K562 treated with DMSO at 1 percent for 4 hours (cell line): ENCODE data around the gene CDHR5. TPM values are rescaled to one million over a fixed set of nuclear protein-coding genes. Genes with fewer than 3 reads are reported as not detected.

Experiments used
- total RNA-seq: library from RNA; unstranded; fragments of 300-600 nt; gene quantifications from 2 replicates; pipeline ENCODE4 v1.2.3, GENCODE V29; 2022; ENCODE audit not compliant: insufficient read depth

CDHR5 gene, protein sequence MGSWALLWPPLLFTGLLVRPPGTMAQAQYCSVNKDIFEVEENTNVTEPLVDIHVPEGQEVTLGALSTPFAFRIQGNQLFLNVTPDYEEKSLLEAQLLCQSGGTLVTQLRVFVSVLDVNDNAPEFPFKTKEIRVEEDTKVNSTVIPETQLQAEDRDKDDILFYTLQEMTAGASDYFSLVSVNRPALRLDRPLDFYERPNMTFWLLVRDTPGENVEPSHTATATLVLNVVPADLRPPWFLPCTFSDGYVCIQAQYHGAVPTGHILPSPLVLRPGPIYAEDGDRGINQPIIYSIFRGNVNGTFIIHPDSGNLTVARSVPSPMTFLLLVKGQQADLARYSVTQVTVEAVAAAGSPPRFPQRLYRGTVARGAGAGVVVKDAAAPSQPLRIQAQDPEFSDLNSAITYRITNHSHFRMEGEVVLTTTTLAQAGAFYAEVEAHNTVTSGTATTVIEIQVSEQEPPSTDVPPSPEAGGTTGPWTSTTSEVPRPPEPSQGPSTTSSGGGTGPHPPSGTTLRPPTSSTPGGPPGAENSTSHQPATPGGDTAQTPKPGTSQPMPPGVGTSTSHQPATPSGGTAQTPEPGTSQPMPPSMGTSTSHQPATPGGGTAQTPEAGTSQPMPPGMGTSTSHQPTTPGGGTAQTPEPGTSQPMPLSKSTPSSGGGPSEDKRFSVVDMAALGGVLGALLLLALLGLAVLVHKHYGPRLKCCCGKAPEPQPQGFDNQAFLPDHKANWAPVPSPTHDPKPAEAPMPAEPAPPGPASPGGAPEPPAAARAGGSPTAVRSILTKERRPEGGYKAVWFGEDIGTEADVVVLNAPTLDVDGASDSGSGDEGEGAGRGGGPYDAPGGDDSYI
- not detected in 2 replicates for total RNA-seq

GRCh38 chr11:624705-625635 is at the start of gene CDHR5:
Gene CDHR5, minus strand, starts transcription at chr11:624955. Its CDS starts 53 bp downstream, at chr11:624902.

GRCh38 chr11:636511-637332 is 12.0 kb upstream of the CDHR5 start, which contains the start of gene DRD4:
Gene DRD4, plus strand, starts transcription at chr11:637269. Its CDS starts 36 bp downstream, at chr11:637305.

GRCh38 chr11:626475-627307 is 1.9 kb upstream of the CDHR5 start, which contains the start of gene SCT:
Gene SCT, minus strand, starts transcription at chr11:627181. Its CDS starts 38 bp downstream, at chr11:627143.

GRCh38 chr11:615504-616319 is 9.0 kb downstream of the CDHR5 start, which contains the start of gene IRF7:
Gene IRF7, minus strand, starts transcription at chr11:615950. Its CDS starts 586 bp downstream, at chr11:615364.

DNA sequence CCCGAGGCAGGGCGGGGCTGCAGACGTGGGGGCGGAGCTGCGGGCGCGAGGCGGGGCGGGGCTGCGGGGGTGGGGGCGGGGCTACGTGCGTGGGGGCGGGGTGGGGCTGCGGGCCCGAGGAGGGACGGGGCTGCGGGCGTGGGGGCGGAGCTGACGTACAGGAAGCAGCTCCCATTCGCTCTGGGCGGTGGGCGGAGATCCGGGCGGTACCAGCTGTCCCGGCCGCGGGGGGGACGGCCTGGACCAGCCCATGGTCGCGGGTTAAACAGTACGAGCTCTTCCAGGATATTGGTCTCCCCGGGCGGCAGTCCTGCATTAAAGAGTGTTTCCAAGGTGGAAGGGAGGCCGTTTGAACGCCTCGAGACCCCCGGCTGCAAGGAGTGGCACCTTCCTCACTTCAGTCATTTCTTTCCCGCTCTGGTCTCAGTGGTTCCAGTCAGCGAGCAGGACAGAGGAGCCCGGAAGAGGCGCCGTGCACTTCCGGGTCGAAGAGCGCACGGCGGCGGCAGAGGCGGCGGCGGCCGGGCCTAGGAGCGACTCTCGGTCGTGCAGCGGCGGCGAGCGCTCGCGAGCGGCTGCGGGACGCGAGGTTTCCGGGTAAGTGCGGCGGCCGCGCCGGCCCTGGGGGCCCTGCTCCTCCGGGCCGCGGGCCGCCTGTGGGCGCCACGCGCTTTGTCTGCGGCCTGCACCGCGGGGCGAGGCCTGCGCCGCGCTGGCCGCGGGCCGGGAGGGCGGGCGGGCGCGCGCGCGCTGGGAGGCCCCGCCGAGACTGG is 48.6 kb downstream of the CDHR5 start, which contains the start of gene PHRF1:
TSS of gene PHRF1 (plus strand) at position 475 of the 773 bp plus-strand sequence. CDS start 5,043 bp downstream, outside the sequence.

Other genes with a start within 250 kb of the CDHR5 start
- 59.2 and 64.0 TPM in 2 replicates for gene PKP3, start 230.7 kb downstream of the CDHR5 start, total RNA-seq
- 136 and 148 TPM in 2 replicates for gene SIGIRR, start 210.0 kb downstream of the CDHR5 start, total RNA-seq
- gene ANO9, start 182.9 kb downstream of the CDHR5 start, total RNA-seq = 9.7 and 16.7 TPM in 2 replicates
- gene PTDSS2, start 174.7 kb downstream of the CDHR5 start, total RNA-seq = 45.6 and 53.9 TPM in 2 replicates
- 227 and 244 TPM in 2 replicates for gene RNH1, start 117.7 kb downstream of the CDHR5 start, total RNA-seq
- gene HRAS, start 89.4 kb downstream of the CDHR5 start, total RNA-seq = 34.8 and 44.7 TPM in 2 replicates
- 2.4 and 3.2 TPM in 2 replicates for gene LRRC56, start 87.4 kb downstream of the CDHR5 start, total RNA-seq
- gene LMNTD2, start 64.2 kb downstream of the CDHR5 start, total RNA-seq = 4.5 and 5.5 TPM in 2 replicates
- 41.0 and 43.1 TPM in 2 replicates for gene RASSF7, start 64.0 kb downstream of the CDHR5 start, total RNA-seq
- 11.7 and 15.2 TPM in 2 replicates for gene PHRF1, start 48.5 kb downstream of the CDHR5 start, total RNA-seq
- gene IRF7, start 9.0 kb downstream of the CDHR5 start, total RNA-seq = 31.7 and 39.7 TPM in 2 replicates
- gene SCT, start 2.2 kb upstream of the CDHR5 start, total RNA-seq = not detected in 2 replicates
- 1.4 TPM in 1 of 2 replicates, not detected in the other for gene DRD4, start 12.3 kb upstream of the CDHR5 start, total RNA-seq
- gene DEAF1, start 70.3 kb upstream of the CDHR5 start, total RNA-seq = 59.9 TPM in 2 replicates
- 22.2 and 31.1 TPM in 2 replicates for gene TMEM80, start 70.9 kb upstream of the CDHR5 start, total RNA-seq
- gene EPS8L2, start 81.3 kb upstream of the CDHR5 start, total RNA-seq = 6.0 and 9.8 TPM in 2 replicates
- gene TALDO1, start 122.5 kb upstream of the CDHR5 start, total RNA-seq = 697 and 710 TPM in 2 replicates
- 42.0 and 45.9 TPM in 2 replicates for gene GATD1, start 152.5 kb upstream of the CDHR5 start, total RNA-seq
- gene CEND1, start 165.1 kb upstream of the CDHR5 start, total RNA-seq = 0.40 TPM in 1 of 2 replicates, not detected in the other
- 27.7 and 36.2 TPM in 2 replicates for gene SLC25A22, start 173.3 kb upstream of the CDHR5 start, total RNA-seq
- 19.8 and 23.6 TPM in 2 replicates for gene PIDD1, start 180.3 kb upstream of the CDHR5 start, total RNA-seq
- 1,747 and 1,782 TPM in 2 replicates for gene RPLP2, start 185.0 kb upstream of the CDHR5 start, total RNA-seq
- gene PNPLA2, start 194.0 kb upstream of the CDHR5 start, total RNA-seq = 126 and 160 TPM in 2 replicates
- gene CRACR2B, start 203.0 kb upstream of the CDHR5 start, total RNA-seq = 34.6 and 39.1 TPM in 2 replicates
- 155 and 161 TPM in 2 replicates for gene CD151, start 208.0 kb upstream of the CDHR5 start, total RNA-seq
- 30.3 and 50.1 TPM in 2 replicates for gene POLR2L, start 217.6 kb upstream of the CDHR5 start, total RNA-seq
- 21.7 and 23.7 TPM in 2 replicates for gene TSPAN4, start 217.9 kb upstream of the CDHR5 start, total RNA-seq